OCI-LY1 (cell line): ENCODE results near the gene AP4S1.

Experiments
- H2AFZ ChIP-seq: fragments of 200-600 bp; sonication (generic), shearing (Covaris generic); 2 replicates; pipeline ENCODE4 v1.6.0; 2014; ENCODE audit warnings: antibody characterized with exemption, mild to moderate bottlenecking, low read length
- H3F3A ChIP-seq: fragments of 200-600 bp; sonication (generic), shearing (Covaris generic); 2 replicates; pipeline ENCODE4 v1.6.0; 2014; ENCODE audit warnings: mild to moderate bottlenecking, antibody characterized with exemption, low read length, moderate library complexity; ENCODE audit not compliant: insufficient read depth
- H3K27ac ChIP-seq: fragments of 200-600 bp; sonication (generic); 2 replicates; pipeline ENCODE4 v1.5.1; 2014; ENCODE audit warnings: low read length, mixed run types, mild to moderate bottlenecking, low read depth; ENCODE audit not compliant: poor library complexity, severe bottlenecking
- H3K27me3 ChIP-seq: fragments of 200-600 bp; sonication (generic); 2 replicates; pipeline ENCODE4 v1.6.0; 2014; ENCODE audit warnings: antibody characterized with exemption, mild to moderate bottlenecking, low read length, moderate library complexity; ENCODE audit not compliant: insufficient read depth
- H3K36me3 ChIP-seq: fragments of 200-600 bp; sonication (generic); 2 replicates; pipeline ENCODE4 v1.6.1; 2014; ENCODE audit warnings: mild to moderate bottlenecking, antibody characterized with exemption, low read length, moderate library complexity, mixed read lengths; ENCODE audit not compliant: insufficient read depth
- H3K4me1 ChIP-seq: fragments of 200-600 bp; sonication (generic); 2 replicates; pipeline ENCODE4 v1.5.1; 2014; ENCODE audit warnings: mild to moderate bottlenecking, low read length, moderate library complexity; ENCODE audit not compliant: insufficient read depth, severe bottlenecking
- H3K4me2 ChIP-seq: fragments of 200-600 bp; sonication (generic), shearing (Covaris generic); 2 replicates; pipeline ENCODE4 v1.6.1; 2014; ENCODE audit warnings: low read length
- H3K4me3 ChIP-seq: fragments of 200-600 bp; sonication (generic); 2 replicates; pipeline ENCODE4 v1.5.1; 2014; ENCODE audit warnings: low read length, low read depth, mild to moderate bottlenecking, mixed read lengths; ENCODE audit not compliant: poor library complexity, severe bottlenecking
- H3K79me2 ChIP-seq: fragments of 200-600 bp; shearing (Covaris generic); 2 replicates; pipeline ENCODE4 v1.6.1; 2016; ENCODE audit warnings: mixed run types, low read length, mixed read lengths; ENCODE audit not compliant: insufficient read depth
- H3K9ac ChIP-seq: fragments of 200-600 bp; sonication (generic), shearing (Covaris generic); 2 replicates; pipeline ENCODE4 v1.6.1; 2014; ENCODE audit warnings: mild to moderate bottlenecking, low read length, mixed read lengths
- H3K9me2 ChIP-seq: fragments of 200-600 bp; sonication (generic), shearing (Covaris generic); 2 replicates; pipeline ENCODE4 v1.6.1; 2014; ENCODE audit warnings: low read depth, mild to moderate bottlenecking, low read length, mixed read lengths
- H3K9me3 ChIP-seq: fragments of 200-600 bp; shearing (Covaris generic); 2 replicates; pipeline ENCODE4 v1.6.1; 2014; ENCODE audit warnings: low read length, mixed read lengths
- H4K20me1 ChIP-seq: fragments of 200-600 bp; sonication (generic), shearing (Covaris generic); 2 replicates; pipeline ENCODE4 v1.6.0; 2016; ENCODE audit warnings: mild to moderate bottlenecking, low read length; ENCODE audit not compliant: insufficient read depth
- CTCF ChIP-seq: fragments of 200-600 bp; sonication (generic), shearing (Covaris generic); IDR thresholded peaks from 2 replicates; pipeline ENCODE4 v1.5.1; 2017; ENCODE audit warnings: mild to moderate bottlenecking, antibody characterized with exemption, low read length, moderate library complexity, mixed read lengths
- EZH2 ChIP-seq: fragments of 200-600 bp; sonication (generic), shearing (Covaris generic); IDR thresholded peaks from 2 replicates; pipeline ENCODE4 v1.8.0; 2017; ENCODE audit warnings: borderline replicate concordance, mixed run types, mild to moderate bottlenecking, antibody characterized with exemption, low read length, moderate library complexity, mixed read lengths

The AP4S1 gene

DNA sequence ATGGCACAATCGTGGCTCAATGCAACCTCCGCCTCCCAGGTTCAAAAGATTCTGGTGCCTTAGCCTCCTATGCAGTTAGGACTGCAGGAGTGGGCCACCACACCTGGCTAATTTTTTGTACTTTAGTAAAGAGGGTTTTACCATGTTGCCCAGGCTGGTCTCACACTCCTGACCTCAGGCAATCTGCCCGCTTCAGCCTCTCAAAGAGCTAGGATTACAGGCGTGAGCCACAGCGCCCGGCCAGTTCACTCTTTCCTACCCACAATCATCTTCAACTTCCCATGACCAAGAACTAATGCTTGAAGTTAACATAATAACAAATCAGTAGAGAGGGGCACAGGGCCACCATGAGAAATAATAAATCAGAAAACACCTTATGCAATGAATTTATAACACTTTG lies 99.8 kb downstream of the AP4S1 start:
- no peaks in the 10 kb centered on the region for H3K27me3 ChIP-seq
- H3K4me1 ChIP-seq = peaks cover 11% of the 10 kb centered on the region
- H2AFZ ChIP-seq = no peak overlapping the region
- no peak overlapping the region for H3K9ac ChIP-seq
- no peaks in the 10 kb centered on the region for H4K20me1 ChIP-seq
- no peak overlapping the region for H3K4me2 ChIP-seq
- H3K9me2 ChIP-seq = no peaks in the 10 kb centered on the region
- peaks cover 84% of the 10 kb centered on the region for H3K36me3 ChIP-seq
- H3K9me3 ChIP-seq = no peaks in the 10 kb centered on the region
- no peak overlapping the region for H3K27ac ChIP-seq
- no peak overlapping the region for H3K4me3 ChIP-seq
- TF ChIP-seq CTCF (no peak), EZH2 (no peak)
- H3K79me2 ChIP-seq = no peaks in the 10 kb centered on the region
- H3F3A ChIP-seq = no peaks in the 10 kb centered on the region

DNA sequence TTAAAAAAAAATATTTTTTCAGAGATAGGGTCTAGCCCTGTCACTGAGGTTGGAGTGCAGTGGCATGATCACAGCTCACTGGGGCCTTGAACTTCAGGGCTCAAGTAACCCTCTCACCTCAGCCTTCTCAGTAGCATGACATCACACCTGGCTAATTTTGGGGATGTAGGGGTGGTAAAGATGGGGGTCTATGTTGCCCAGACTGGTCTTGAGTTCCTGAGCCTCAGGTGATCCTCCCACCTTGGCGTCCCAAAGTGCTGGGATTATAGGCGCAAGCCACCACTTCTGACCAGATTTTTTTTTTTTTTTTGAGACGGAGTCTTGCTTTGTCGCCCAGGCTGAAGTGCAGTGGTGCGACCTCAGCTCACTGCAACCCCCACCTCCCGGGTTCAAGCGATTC lies 101.2 kb downstream of the AP4S1 start:
- H3K79me2 ChIP-seq = no peaks in the 10 kb centered on the region
- H2AFZ ChIP-seq = no peak overlapping the region
- H3K27me3 ChIP-seq = no peaks in the 10 kb centered on the region
- no peak overlapping the region for H3K9ac ChIP-seq
- H3K9me2 ChIP-seq = no peaks in the 10 kb centered on the region
- no peaks in the 10 kb centered on the region for H3K9me3 ChIP-seq
- H3K4me1 ChIP-seq = peaks cover 11% of the 10 kb centered on the region
- H3F3A ChIP-seq = no peaks in the 10 kb centered on the region
- H3K4me2 ChIP-seq = no peak overlapping the region
- H3K4me3 ChIP-seq = no peak overlapping the region
- peaks cover 83% of the 10 kb centered on the region for H3K36me3 ChIP-seq
- H4K20me1 ChIP-seq = no peaks in the 10 kb centered on the region
- TF ChIP-seq CTCF = no peak
- TF ChIP-seq EZH2 = no peak
- H3K27ac ChIP-seq = no peak overlapping the region

DNA sequence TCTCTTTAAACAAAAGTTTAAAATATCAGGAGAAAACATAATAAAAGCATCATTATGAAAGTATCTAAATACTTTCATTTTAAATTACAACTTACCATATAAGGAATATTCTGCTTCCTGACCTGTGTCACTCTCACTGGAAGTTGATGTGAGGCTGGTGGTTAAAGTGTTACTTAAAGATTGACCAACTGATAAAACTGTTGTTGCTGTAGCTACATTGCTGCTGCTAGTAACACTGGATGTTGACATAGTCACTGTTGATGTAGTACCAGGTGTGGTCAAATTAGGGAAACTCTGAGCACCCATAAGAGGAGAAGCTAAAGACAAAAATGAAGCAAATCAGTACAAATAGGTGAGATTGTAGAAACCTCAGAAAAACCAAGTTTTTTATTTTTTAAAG lies 102.2 kb downstream of the AP4S1 start:
- peaks cover 81% of the 10 kb centered on the region for H3K36me3 ChIP-seq
- H3K79me2 ChIP-seq = no peaks in the 10 kb centered on the region

More for the DNA sequence above, 102.2 kb downstream of the AP4S1 start:
- no peaks in the 10 kb centered on the region for H3K9me3 ChIP-seq
- H4K20me1 ChIP-seq = no peaks in the 10 kb centered on the region
- peaks cover 11% of the 10 kb centered on the region for H3K4me1 ChIP-seq
- no peak overlapping the region for H3K9ac ChIP-seq
- no peaks in the 10 kb centered on the region for H3K9me2 ChIP-seq
- no peak for TF ChIP-seq CTCF
- no peak for TF ChIP-seq EZH2
- no peaks in the 10 kb centered on the region for H3F3A ChIP-seq
- no peak overlapping the region for H3K4me2 ChIP-seq
- H3K27ac ChIP-seq = no peak overlapping the region
- no peaks in the 10 kb centered on the region for H3K27me3 ChIP-seq
- H2AFZ ChIP-seq = no peak overlapping the region
- no peak overlapping the region for H3K4me3 ChIP-seq
